Astrocyte of the cerebellum (primary cell): Measurements from ENCODE around the gene SV2C.

Experiments used
- DNase-seq: peaks from one replicate; pipeline ENCODE4 v3.0.0-alpha.2; 2011; ENCODE audit warnings: low read depth
- H3K4me3 ChIP-seq: 2 replicates; pipeline ENCODE4 v1.5.1; 2011; ENCODE audit warnings: mild to moderate bottlenecking, low read depth, low read length, moderate library complexity
- in situ Hi-C: cut with HindIII; loops from 2 replicates; pipeline ENCODE4 v1.10.0; 2017; ENCODE audit warnings: low sequenced_read_pairs
- TF ChIP-seq, protein P1 (sequence below): IDR thresholded peaks from 2 replicates; pipeline ENCODE4 v1.5.1; 2012; ENCODE audit warnings: low read length, low read depth, moderate library complexity, mild to moderate bottlenecking; ENCODE audit errors: missing control alignments

The SV2C gene

GRCh38 chr5:76166886-76167576 is 83.8 kb downstream of the SV2C start:
- H3K4me3 ChIP-seq, result no peak overlapping the region
- TF ChIP-seq, protein P1, sequence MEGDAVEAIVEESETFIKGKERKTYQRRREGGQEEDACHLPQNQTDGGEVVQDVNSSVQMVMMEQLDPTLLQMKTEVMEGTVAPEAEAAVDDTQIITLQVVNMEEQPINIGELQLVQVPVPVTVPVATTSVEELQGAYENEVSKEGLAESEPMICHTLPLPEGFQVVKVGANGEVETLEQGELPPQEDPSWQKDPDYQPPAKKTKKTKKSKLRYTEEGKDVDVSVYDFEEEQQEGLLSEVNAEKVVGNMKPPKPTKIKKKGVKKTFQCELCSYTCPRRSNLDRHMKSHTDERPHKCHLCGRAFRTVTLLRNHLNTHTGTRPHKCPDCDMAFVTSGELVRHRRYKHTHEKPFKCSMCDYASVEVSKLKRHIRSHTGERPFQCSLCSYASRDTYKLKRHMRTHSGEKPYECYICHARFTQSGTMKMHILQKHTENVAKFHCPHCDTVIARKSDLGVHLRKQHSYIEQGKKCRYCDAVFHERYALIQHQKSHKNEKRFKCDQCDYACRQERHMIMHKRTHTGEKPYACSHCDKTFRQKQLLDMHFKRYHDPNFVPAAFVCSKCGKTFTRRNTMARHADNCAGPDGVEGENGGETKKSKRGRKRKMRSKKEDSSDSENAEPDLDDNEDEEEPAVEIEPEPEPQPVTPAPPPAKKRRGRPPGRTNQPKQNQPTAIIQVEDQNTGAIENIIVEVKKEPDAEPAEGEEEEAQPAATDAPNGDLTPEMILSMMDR, result no peak
- no peak for DNase-seq
- in situ Hi-C loops, result no loop called here

GRCh38 chr5:76169146-76169905 is 86.1 kb downstream of the SV2C start:
- TF ChIP-seq, protein P1, result no peak
- in situ Hi-C loops, result no loop called here
- no peak for DNase-seq
- H3K4me3 ChIP-seq, result no peak overlapping the region

- no peak overlapping the region for H3K4me3 ChIP-seq
- in situ Hi-C loops, result no loop called here
- no peak for DNase-seq
- TF ChIP-seq, protein P1, result no peak
Measured at GRCh38 chr5:76174101-76174500, 90.9 kb downstream of the SV2C start.

DNA sequence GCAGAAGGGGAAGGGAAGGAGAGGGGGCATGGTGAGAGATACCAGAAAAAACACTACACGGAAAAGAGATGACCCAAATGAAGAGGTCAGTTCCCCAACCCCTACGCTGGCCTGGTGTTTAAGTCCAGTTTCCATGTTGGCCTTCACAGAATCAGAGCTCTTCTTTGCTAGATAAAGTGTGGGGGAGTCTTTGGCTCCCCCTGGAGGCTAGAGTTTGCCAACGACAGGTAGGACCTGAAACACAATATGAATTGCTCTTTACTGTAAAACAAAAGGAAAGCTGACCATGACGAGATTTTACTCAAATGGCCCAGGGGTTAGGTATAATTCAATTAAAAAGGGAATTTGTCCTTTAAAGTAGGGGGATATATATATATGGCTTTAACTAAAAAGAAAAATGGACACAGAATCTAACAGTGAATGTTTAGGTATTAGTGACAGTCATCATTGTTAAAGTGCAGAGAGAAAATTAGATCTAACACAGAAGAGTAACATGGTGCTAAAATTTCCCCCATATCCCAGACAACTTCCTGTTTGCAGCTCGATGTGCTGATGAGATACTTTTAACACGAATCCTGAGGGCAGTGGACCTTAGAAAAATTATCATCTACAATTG is 92.0 kb downstream of the SV2C start:
- peak; percentile 8 for DNase-seq
- H3K4me3 ChIP-seq, result no peak overlapping the region
- TF ChIP-seq, protein P1, result peak; percentile 85
- in situ Hi-C loops, result no loop called here

DNA sequence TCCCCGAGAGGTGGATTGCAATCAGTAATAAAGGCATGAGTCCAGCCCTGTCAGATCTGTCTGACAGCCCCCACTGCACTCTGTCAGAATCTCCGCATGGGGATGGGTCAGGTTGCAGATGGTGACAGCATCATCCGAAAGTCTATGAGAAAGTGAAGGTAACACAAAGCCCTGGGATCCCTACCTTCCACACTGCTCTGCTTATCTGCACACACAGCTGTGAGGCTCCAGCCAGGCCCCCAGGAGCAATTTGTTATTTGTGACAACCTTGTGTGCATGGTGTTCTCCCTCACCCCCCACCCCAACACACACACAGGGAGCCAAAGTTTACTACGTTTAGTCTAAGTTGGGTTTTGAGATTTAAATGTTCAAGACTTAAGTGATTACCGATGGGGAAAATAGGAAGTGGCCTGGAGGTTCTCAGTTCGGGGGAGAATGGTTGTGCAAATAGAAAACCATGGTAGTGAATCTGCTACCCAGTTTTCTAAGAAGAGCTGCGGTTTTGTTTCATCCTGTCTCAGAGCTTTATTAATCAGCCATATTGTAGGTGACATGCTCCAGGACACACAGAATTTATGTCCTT is 92.7 kb downstream of the SV2C start:
- in situ Hi-C loops, result no loop called here
- TF ChIP-seq, protein P1, result no peak
- DNase-seq, result no peak
- H3K4me3 ChIP-seq, result no peak overlapping the region

DNA sequence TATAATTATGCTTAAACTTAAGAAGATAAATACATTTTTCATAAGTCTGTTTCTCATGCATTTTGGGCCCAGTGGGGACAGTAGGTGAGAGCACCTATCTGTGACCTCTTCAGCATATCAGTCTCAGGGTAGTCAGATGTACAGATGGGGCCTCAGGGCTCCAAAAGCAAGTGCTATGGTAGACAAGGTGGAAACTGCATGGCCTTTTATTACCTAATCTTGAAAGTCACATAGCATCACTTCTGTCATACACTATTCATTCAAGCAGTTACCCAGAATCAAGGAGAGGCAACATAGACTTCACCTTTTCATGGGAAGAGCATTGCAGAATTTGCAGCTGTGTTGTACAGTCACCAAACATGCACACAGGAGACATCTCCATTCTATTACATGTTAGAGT is 94.8 kb downstream of the SV2C start:
- in situ Hi-C loops, result no loop called here

More for the DNA sequence above, 94.8 kb downstream of the SV2C start:
- H3K4me3 ChIP-seq, result no peak overlapping the region
- TF ChIP-seq, protein P1, result no peak
- DNase-seq, result no peak
